Tibial nerve (tissue), 4 donors: ENCODE data around the gene HLCS.

ENCODE experiments used
- EP300 ChIP-seq, 2 donors: sonication (generic); formaldehyde crosslinking; IDR thresholded peaks; one replicate each; pipeline ENCODE4 v1.6.1; 2017; ENCODE audit warnings: antibody characterized with exemption in 2 of 2, mild to moderate bottlenecking in 1 of 2
- POLR2A ChIP-seq, 2 donors: fragments of 450-650 bp; IDR thresholded peaks; one replicate each; pipeline ENCODE4 v1.6.1; 2017; ENCODE audit warnings: antibody characterized with exemption in 2 of 2, mild to moderate bottlenecking in 2 of 2, moderate library complexity in 2 of 2
- TF ChIP-seq, protein P1 (sequence below), 5 experiments: fragments of 200-600 bp in 3 of 5; fragments of 450-650 bp in 2 of 5; sonication (generic) in 3 of 5; IDR thresholded peaks; one replicate each; pipeline ENCODE4 v1.5.1; 2016 to 2019; ENCODE audit warnings: antibody characterized with exemption in 5 of 5, mild to moderate bottlenecking in 3 of 5, moderate library complexity in 2 of 5

GRCh38 chr21:36987845-36988244 lies 21.4 kb upstream of the HLCS start:
- TF ChIP-seq, protein P1, sequence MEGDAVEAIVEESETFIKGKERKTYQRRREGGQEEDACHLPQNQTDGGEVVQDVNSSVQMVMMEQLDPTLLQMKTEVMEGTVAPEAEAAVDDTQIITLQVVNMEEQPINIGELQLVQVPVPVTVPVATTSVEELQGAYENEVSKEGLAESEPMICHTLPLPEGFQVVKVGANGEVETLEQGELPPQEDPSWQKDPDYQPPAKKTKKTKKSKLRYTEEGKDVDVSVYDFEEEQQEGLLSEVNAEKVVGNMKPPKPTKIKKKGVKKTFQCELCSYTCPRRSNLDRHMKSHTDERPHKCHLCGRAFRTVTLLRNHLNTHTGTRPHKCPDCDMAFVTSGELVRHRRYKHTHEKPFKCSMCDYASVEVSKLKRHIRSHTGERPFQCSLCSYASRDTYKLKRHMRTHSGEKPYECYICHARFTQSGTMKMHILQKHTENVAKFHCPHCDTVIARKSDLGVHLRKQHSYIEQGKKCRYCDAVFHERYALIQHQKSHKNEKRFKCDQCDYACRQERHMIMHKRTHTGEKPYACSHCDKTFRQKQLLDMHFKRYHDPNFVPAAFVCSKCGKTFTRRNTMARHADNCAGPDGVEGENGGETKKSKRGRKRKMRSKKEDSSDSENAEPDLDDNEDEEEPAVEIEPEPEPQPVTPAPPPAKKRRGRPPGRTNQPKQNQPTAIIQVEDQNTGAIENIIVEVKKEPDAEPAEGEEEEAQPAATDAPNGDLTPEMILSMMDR (IDR thresholded peaks at IDR 0.05): no peak
- TF ChIP-seq POLR2A (IDR thresholded peaks at IDR 0.05) (no peak), EP300 (IDR thresholded peaks at IDR 0.05) (no peak)
